HG03460 (cell line): ENCODE data around the gene DICER1.

ENCODE experiments used
- ATAC-seq: cut with Tn5 transposase; IDR thresholded peaks from one replicate; pipeline ENCODE4 v1.9.1; 2021; ENCODE audit not compliant: unreplicated experiment

DICER1 gene

GRCh38 chr14:95041477-95042020 is 115.8 kb downstream of the DICER1 start:
- no peak for ATAC-seq

GRCh38 chr14:95040708-95041476 is 116.4 kb downstream of the DICER1 start:
- no peak for ATAC-seq

GRCh38 chr14:95039993-95040348 is 117.4 kb downstream of the DICER1 start:
- ATAC-seq, result no peak

DNA sequence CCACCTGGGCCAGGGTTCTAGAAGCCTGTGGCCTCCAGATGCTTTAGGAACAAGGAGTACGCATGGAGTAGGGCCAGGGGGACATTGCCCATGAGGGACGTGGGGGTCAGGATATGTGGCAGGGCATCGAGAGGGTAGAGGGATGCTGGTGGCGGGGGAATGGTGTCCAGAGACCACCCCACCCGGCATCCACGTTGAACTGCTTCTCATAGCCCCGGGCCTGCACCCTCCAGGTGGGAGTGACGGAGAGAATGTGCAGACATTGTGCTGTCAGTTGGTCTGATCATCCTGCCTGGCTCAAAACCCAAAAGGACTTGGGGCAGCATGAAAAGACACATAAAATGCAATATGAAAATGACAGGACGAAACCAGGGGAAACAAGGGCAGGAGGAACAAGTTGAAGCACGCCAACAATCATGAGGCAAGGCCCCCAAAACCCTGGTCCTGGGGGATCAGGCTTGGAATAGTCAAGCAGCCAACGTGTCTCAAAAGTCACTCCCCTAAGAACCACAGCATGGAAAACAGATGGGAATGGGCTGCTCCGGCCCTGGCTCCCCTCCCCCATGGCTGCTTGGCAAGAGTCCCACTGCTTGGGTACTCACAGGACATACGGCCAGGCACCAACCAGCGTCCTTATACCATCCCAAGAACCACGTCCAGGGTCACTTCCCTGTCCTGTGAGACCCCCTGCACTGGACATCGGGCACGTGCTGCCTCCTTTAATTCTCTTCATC is 117.9 kb downstream of the DICER1 start:
- ATAC-seq, result no peak

DNA sequence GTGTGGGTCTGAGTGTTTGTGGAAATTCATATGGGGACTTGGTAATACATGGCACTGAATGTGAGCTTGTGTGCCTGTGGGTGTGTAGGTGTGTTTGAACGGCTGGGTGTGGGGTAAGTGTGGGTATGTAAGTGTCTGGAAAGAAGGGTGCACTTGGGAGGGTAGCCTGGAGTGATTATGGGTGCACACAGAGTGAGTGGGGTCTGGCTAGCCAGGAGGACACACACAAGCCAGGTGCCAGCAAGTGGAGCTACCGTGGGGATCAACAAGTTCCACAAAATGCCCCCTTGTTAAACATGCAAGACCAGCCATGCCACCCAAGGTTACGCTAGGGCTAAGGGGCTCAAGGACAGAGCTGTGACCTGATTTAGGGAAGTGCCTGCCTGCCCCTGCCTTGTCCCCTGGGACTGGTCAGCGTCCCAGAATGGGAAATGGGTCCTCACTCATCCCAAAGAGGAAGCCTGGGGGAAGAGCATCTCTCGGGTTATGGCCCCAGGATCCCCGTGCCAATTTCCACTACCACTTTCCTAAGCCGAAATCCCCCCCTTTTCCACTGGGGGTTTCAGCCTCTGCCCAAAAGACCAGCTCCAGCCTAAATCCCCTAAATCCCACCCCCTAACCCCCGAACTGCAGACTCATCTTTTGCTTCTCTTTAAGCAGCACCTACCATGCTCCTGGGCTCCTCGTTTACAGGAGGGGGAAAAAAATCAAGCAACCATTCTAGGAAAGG is 118.6 kb downstream of the DICER1 start:
- no peak for ATAC-seq

DNA sequence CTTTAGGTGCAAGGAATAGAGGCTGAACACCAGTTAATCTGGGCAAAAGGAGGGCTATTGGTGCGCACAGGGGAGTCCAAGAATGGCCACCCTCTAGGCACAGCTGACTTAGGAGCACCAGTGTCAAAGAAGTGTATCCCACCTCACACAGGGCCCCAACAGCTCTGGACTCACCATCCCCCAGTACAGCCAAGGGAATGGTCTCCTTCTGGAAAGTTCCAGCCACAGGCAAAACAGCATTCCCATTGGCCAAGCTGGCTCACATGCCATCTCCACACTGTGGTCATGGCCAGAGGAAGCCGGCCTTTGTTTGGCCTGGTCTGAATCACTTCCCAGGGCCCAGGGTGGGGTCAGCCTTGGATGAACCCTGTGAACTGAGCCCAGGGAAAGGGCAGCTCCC is 120.1 kb downstream of the DICER1 start:
- ATAC-seq, result no peak
